Neural cell (in vitro differentiated cells): ENCODE data around the gene CTRL. TPM values are rescaled to one million over a fixed set of nuclear protein-coding genes. Genes with fewer than 3 reads are reported as not detected.

Experiments used
- H2AFZ ChIP-seq: fragments of 200-600, 300-800 bp; sonication (generic), shearing (Covaris generic); 2 replicates; pipeline ENCODE4 v1.6.0; 2014; ENCODE audit warnings: low read depth, mild to moderate bottlenecking, antibody characterized with exemption, low read length, moderate library complexity
- H3F3A ChIP-seq: fragments of 200-600 bp; shearing (Covaris generic); 2 replicates; pipeline ENCODE4 v1.6.1; 2016; ENCODE audit warnings: mild to moderate bottlenecking, moderate library complexity, mixed read lengths, antibody characterized with exemption, low read length; ENCODE audit not compliant: insufficient read depth, poor library complexity, severe bottlenecking
- H3K27ac ChIP-seq: fragments of 200-600, 300-800 bp; sonication (generic), shearing (Covaris generic); 2 replicates; pipeline ENCODE4 v1.5.1; 2014; ENCODE audit warnings: mild to moderate bottlenecking, low read length, moderate library complexity
- H3K27me3 ChIP-seq: fragments of 300-800, 200-600 bp; sonication (generic), shearing (Covaris generic); 2 replicates; pipeline ENCODE4 v1.6.0; 2014; ENCODE audit warnings: mild to moderate bottlenecking, low read depth, low read length, moderate library complexity; ENCODE audit not compliant: insufficient read depth
- H3K36me3 ChIP-seq: fragments of 300-800, 200-600 bp; sonication (generic), shearing (Covaris generic); 2 replicates; pipeline ENCODE4 v1.5.1; 2014; ENCODE audit warnings: mild to moderate bottlenecking, antibody characterized with exemption, low read length, moderate library complexity; ENCODE audit not compliant: insufficient read depth
- H3K4me2 ChIP-seq: fragments of 300-800, 200-600 bp; sonication (generic), shearing (Covaris generic); 2 replicates; pipeline ENCODE4 v1.6.0; 2014; ENCODE audit warnings: mild to moderate bottlenecking, low read length
- H3K4me3 ChIP-seq: fragments of 300-800, 200-600 bp; sonication (generic), shearing (Covaris generic); 2 replicates; pipeline ENCODE4 v1.5.1; 2014; ENCODE audit warnings: mild to moderate bottlenecking, low read length, moderate library complexity
- H3K79me2 ChIP-seq: fragments of 200-600 bp; shearing (Covaris generic); replicated peaks from 2 replicates; pipeline ENCODE4 v1.6.0; 2014; ENCODE audit warnings: mild to moderate bottlenecking, low read length, moderate library complexity; ENCODE audit not compliant: insufficient read depth
- H3K9ac ChIP-seq: fragments of 300-800, 200-600 bp; sonication (generic), shearing (Covaris generic); 2 replicates; pipeline ENCODE4 v1.6.1; 2016; ENCODE audit warnings: mild to moderate bottlenecking, low read length, mixed read lengths
- H3K9me2 ChIP-seq: fragments of 200-600 bp; shearing (Covaris generic); 2 replicates; pipeline ENCODE4 v1.6.1; 2016; ENCODE audit warnings: mild to moderate bottlenecking, low read length, mixed read lengths; ENCODE audit not compliant: insufficient read depth
- H3K9me3 ChIP-seq: fragments of 200-600, 300-800 bp; sonication (generic), shearing (Covaris generic); 2 replicates; pipeline ENCODE4 v1.6.1; 2016; ENCODE audit warnings: mild to moderate bottlenecking, mixed run types, low read length, moderate library complexity, mixed read lengths
- H4K20me1 ChIP-seq: fragments of 200-600 bp; shearing (Covaris generic); 2 replicates; pipeline ENCODE4 v1.6.1; 2016; ENCODE audit warnings: mild to moderate bottlenecking, mixed run types; ENCODE audit not compliant: insufficient read depth
- CTCF ChIP-seq: fragments of 450-650 bp; IDR thresholded peaks from 2 replicates; pipeline ENCODE4 v1.5.1; 2014; ENCODE audit warnings: antibody characterized with exemption, mild to moderate bottlenecking, moderate library complexity; ENCODE audit not compliant: poor library complexity, severe bottlenecking
- EP300 ChIP-seq: fragments of 450-650 bp; conservative IDR thresholded peaks from 2 replicates; pipeline ENCODE4 v1.6.1; 2014; ENCODE audit warnings: antibody characterized with exemption, mild to moderate bottlenecking, moderate library complexity; ENCODE audit not compliant: poor library complexity, severe bottlenecking
- EZH2 ChIP-seq: fragments of 200-600, 300-800 bp; shearing (Covaris generic), sonication (generic); IDR thresholded peaks from 2 replicates; pipeline ENCODE4 v1.6.1; 2014; ENCODE audit warnings: antibody characterized with exemption, low read length, borderline replicate concordance, mild to moderate bottlenecking; ENCODE audit not compliant: insufficient read depth, poor library complexity, severe bottlenecking
- MXI1 ChIP-seq: fragments of 450-650 bp; conservative IDR thresholded peaks from 2 replicates; pipeline ENCODE4 v1.6.1; 2014; ENCODE audit warnings: antibody characterized with exemption, mild to moderate bottlenecking; ENCODE audit not compliant: poor library complexity, severe bottlenecking
- POLR2AphosphoS5 ChIP-seq: IDR thresholded peaks from 2 replicates; pipeline ENCODE4 v1.6.1; 2012
- RAD21 ChIP-seq: fragments of 450-650 bp; conservative IDR thresholded peaks from 2 replicates; pipeline ENCODE4 v1.6.1; 2014; ENCODE audit warnings: antibody characterized with exemption, mild to moderate bottlenecking, moderate library complexity
- REST ChIP-seq: IDR thresholded peaks from 2 replicates; pipeline ENCODE4 v1.6.1; 2012; ENCODE audit warnings: borderline replicate concordance
- SMC3 ChIP-seq: fragments of 450-650 bp; conservative IDR thresholded peaks from 2 replicates; pipeline ENCODE4 v1.6.1; 2014; ENCODE audit warnings: antibody characterized with exemption, mild to moderate bottlenecking, moderate library complexity; ENCODE audit not compliant: poor library complexity
- TAF1 ChIP-seq: IDR thresholded peaks from 2 replicates; pipeline ENCODE4 v1.6.1; 2012; ENCODE audit warnings: low read depth
- polyA plus RNA-seq: library from polyadenylated mRNA; depleted of rRNA; stranded (reverse); fragments of >200 nt; gene quantifications from 2 replicates; pipeline ENCODE4 v1.2.3, GENCODE V29; 2014

Gene CTRL
- polyA plus RNA-seq, 1 donor from 2014 or later = 3.8 TPM

GRCh38 chr16:67928147-67928546 lies 3.5 kb downstream of the CTRL start:
- Histone ChIP-seq H3K27ac (no peak overlapping the region), H3K36me3 (no peaks in the 10 kb centered on the region), H3K4me3 (no peak overlapping the region)

GRCh38 chr16:67927131-67927941 lies 4.3 kb downstream of the CTRL start:
- no peak overlapping the region for H3K4me3 ChIP-seq
- no peaks in the 10 kb centered on the region for H3F3A ChIP-seq
- no peaks in the 10 kb centered on the region for H3K79me2 ChIP-seq
- no peaks in the 10 kb centered on the region for H3K27me3 ChIP-seq
- no peaks in the 10 kb centered on the region for H3K9me2 ChIP-seq
- H4K20me1 ChIP-seq = no peaks in the 10 kb centered on the region
- H3K27ac ChIP-seq = no peak overlapping the region
- H2AFZ ChIP-seq = no peak overlapping the region
- H3K9me3 ChIP-seq = no peaks in the 10 kb centered on the region
- no peaks in the 10 kb centered on the region for H3K36me3 ChIP-seq
- no peak overlapping the region for H3K9ac ChIP-seq
- H3K4me2 ChIP-seq = no peak overlapping the region
- no peak for TF ChIP-seq SMC3
- no peak for TF ChIP-seq EZH2
- TF ChIP-seq RAD21 = no peak
- TF ChIP-seq REST = no peak

More at GRCh38 chr16:67928147-67928546, 3.5 kb downstream of the CTRL start:
- Histone ChIP-seq H3K9me2 (no peaks in the 10 kb centered on the region), H3K9me3 (no peaks in the 10 kb centered on the region), H4K20me1 (no peaks in the 10 kb centered on the region), H2AFZ (no peak overlapping the region), H3K79me2 (no peaks in the 10 kb centered on the region), H3K27me3 (no peaks in the 10 kb centered on the region), H3K4me2 (no peak overlapping the region), H3K9ac (no peak overlapping the region), H3F3A (no peaks in the 10 kb centered on the region)
- TF ChIP-seq TAF1 = no peak
- TF ChIP-seq POLR2AphosphoS5 = no peak
- no peak for TF ChIP-seq CTCF
- no peak for TF ChIP-seq EP300
- no peak for TF ChIP-seq RAD21
- TF ChIP-seq EZH2 = no peak
- TF ChIP-seq MXI1 = no peak
- TF ChIP-seq REST = no peak
- TF ChIP-seq SMC3 = no peak
